Measurements from ENCODE around the gene TNNC2. TPM values are rescaled to one million over a fixed set of nuclear protein-coding genes. Genes with fewer than 3 reads are reported as not detected.
"Not testable (repeated sequence)": the region's sequence is repeated elsewhere in the genome, so short reads cannot be mapped to it uniquely, and the experiment has no call there.

The TNNC2 gene
- polyA plus RNA-seq, 4 donors: 0.32 to 1.4 (median 0.98) TPM

- DNase-seq (ENCODE audit: low read depth in 4 of 4, low spot score in 2 of 4): no peak
These were observed 2.9 kb downstream of the TNNC2 start for GRCh38 chr20:45823949-45824835.

DNA sequence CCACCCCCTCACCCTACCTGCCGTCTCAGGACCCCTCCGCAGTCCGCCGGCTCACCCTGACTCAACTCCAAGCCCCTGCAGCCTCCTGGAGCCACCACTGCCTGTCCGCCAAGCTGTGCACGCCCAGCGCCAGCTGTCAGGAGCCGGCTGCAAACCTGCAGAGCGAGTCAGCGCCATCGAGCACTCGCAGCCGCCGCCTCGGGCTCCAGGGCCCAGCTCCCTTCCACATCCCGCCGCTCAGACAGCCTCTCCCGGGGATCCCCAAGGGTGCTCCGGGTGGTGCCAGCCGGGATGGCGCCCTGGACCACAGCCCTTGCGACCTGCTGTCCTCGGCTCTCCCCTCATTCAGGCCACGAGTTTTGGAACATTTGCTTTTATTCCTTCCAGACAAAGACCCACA lies 4.3 kb downstream of the TNNC2 start:
- DNase-seq (ENCODE audit: low read depth in 4 of 4, low spot score in 2 of 4): no peak

DNA sequence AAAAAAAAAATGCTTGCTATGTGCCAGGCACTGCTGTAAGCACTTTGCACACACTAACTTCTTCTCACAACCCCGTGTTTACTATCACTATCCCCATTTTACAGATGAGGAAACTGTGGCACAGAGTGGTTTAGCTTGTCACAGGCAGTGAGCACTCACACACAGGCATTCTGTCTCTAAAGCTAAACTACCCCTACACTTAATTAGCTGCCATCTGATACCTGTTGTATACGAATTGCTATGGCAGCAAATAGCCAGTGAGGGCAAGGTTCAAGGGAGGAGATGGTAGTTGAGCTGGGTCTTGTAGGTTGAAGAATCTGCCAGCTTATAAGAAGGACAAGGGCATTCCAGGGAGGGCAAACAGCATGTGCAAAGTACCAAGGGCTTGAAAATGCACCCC lies 5.2 kb downstream of the TNNC2 start:
- DNase-seq (ENCODE audit: low read depth in 4 of 4, low spot score in 2 of 4): no peak

DNA sequence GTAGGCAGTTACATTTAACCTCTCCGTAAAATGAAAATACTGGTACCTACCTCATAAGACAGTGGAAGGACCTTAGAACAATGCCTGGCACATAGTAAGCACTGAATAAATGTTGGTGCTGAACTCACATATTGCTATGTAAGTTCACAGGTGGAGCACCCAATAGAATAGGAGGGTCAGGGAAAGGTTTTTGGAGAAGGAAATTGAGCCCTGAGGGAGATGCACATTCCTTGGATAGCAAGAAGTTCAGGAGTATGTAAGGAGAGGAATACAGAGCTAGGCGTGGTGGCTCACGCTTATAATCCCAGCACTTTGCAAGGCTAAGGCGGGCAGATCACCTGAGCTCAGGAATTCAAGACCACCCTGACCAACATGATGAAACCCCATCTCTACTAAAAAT lies 7.6 kb downstream of the TNNC2 start:
- DNase-seq (ENCODE audit: low read depth in 4 of 4, low spot score in 2 of 4): no peak

- no peak for DNase-seq (ENCODE audit: low read depth in 4 of 4, low spot score in 2 of 4)
These were observed 8.9 kb downstream of the TNNC2 start for GRCh38 chr20:45818239-45818638.

DNA sequence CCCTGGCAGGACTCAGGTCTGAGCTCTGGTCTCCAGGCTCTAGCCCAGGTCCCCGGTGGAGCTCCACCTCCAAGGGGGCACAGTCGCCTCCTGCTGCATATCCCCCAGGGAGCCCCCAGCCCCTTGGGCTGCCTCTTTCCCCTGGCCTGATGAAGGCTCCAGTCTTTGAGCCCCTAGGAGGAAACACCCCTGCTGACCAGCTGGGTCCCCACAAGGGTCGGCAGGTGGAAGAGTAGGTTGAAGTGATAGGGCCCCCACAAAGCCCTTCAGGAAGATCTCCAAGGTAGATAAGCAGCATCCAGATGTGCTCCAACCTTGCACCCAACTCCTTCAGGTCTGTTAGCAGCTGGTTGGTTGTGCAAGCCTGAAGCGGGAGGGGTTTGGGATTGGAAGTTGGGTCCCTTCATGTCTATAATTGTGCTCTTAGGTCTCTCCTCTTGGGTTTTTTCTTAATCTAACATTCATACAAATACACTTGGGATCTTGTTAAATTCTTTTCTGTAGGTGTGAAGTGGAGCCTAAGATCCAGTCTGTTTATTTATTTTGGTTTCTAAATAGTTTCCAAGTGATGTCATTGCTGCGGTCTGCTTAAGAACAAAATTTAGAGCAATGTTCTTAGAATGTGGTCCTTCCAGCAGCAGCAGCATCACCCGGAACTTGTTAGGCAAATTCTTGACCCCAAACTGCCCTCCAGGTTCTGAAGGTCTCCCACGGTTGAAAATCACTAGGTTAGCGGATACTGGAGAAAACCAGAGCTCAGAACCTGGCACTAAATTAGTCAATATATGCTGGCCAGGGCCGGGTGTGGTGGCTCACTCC lies 9.5 kb downstream of the TNNC2 start:
- no peak for DNase-seq (ENCODE audit: low read depth in 4 of 4, low spot score in 2 of 4)

- DNase-seq (ENCODE audit: low read depth in 4 of 4, low spot score in 2 of 4): no peak
These were observed 10.2 kb downstream of the TNNC2 start for GRCh38 chr20:45816951-45817350.

DNA sequence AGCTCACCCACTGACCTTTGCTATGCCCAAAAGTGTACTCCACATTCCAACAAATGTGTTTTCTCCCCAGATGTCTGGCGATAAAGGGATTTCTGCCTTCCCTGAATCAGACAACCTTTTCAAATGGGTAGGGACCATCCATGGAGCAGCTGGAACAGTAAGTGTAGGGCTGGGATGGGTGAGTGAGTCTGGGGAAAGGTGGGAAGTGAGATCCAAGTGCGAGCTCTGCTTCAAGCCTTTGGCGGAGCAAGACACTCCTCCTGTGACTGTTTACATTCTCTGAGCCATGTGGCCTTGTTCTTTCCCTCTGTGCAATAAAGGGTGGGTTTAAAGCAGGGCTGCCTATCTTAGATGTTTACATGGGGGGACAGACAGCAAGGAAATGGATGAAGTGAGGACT lies 12.8 kb downstream of the TNNC2 start:
- no peak for DNase-seq (ENCODE audit: low read depth in 4 of 4, low spot score in 2 of 4)

- DNase-seq (ENCODE audit: low read depth in 4 of 4, low spot score in 2 of 4): no peak
These were observed 13.6 kb downstream of the TNNC2 start for GRCh38 chr20:45813489-45813888.

DNA sequence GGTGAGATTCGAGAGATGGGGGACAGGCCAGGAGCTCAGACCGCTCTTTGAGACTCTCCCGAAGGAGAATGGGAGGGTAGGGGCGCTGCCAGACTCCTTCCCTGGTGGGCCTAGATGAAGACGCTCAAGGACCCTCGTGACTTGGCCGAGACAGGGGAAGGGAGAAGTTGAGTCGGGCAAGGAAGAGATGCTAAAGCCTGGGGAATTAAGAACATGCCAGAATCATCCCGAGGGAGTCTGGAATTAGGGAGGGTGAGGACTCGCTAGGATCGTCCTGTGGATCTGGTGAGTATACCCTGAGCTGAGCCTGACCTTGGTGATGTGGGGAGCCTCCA lies 14.1 kb downstream of the TNNC2 start:
- DNase-seq (ENCODE audit: low read depth in 4 of 4, low spot score in 2 of 4): no peak

DNA sequence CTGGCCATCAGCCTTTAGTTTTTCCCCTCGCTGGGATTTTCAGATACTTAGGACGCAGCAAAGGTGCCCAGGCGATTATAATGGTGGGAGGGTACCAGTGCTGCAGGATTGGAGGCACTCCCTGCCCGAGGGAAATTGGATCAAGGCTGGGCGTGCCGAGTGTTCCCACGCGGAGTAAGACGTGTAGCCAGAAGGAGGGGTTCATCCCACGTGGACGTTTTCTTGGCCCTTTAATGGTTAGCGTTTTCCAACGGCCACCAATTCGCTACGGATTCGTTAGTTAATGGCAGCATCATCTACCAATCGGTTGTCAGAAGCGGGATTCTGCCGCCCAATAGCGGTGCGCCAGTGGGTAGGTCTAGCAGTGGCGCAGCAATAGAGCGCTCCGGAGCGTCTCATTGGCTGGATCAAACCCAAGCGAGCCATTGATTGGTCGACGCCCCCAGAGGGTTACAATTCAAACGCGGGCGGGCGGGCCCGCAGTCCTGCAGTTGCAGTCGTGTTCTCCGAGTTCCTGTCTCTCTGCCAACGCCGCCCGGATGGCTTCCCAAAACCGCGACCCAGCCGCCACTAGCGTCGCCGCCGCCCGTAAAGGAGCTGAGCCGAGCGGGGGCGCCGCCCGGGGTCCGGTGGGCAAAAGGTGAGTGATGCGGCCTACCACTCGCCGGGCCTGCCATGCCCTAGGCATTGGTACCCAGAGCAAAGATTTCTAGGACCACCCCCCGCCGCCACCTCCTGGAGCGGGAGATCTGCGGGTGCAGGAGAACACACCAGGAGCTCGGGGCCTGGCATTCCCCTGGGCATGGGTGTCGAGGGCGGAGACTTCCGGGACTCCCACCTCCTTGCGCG lies 14.7 kb downstream of the TNNC2 start, which contains the start of gene UBE2C:
TSS of gene UBE2C (plus strand) at position 488 of the 849 bp plus-strand sequence. CDS start at position 540, 52 bp downstream.
- peak; percentile 95 to 99 (median 98) for DNase-seq (ENCODE audit: low read depth in 4 of 4, low spot score in 2 of 4)

DNA sequence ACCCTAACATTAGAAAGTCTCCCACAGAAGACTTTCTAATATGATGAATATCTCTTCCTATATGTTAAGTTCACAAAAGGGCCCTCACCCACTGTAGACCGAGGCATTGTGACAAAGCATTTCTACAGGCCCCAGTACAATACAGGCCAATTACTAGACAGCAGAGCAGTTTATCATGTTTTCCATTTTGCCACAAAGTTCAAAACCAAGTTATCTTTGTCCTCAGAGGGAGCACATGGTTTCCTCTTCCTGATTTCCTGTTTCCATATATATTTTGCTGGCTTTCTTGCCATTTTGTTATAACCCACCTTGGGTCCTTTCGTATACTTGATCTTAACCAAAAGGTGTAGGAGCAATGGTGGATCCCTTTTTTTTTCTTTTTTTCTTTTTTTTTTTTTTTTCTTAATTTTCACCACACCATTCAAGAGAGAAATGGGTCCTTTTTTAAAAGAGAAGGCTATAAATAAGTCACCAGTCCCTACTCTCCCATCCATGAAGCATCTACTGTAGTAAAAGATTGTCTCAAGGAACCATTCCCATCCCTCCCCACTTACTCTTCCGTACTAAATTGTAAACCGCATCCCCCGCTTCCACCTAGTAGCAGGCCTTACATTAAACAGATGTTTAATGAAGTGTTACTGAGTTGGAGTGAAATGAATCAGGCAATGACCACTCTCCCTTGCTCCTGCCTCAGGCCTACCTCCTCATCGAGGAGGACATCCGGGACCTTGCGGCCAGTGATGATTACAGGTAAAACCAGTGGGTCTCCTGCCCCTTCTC lies 16.7 kb downstream of the TNNC2 start:
- no peak for DNase-seq (ENCODE audit: low read depth in 4 of 4, low spot score in 2 of 4)

DNA sequence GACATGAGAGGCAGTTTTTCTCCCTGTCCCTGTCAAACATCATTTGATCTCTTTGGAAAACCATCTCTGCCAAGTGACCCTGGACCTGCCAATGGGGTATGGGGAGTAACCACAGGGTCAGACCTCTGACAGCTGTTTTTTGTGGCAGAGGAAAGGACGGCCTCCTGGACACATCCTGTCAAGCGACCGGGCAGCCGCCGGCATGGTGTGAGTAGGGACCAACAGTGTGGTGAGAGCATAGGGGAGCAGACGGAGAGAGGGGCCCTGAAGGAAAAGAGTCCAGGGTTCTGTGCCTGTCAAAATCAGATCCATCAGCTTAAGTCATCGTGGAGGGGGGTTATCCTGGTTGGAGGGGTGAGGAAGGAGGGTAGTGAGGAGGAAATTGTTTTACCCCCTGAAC lies 25.3 kb downstream of the TNNC2 start:
- DNase-seq (ENCODE audit: low read depth in 4 of 4, low spot score in 2 of 4): no peak

GRCh38 chr20:45798935-45799642 lies 28.0 kb downstream of the TNNC2 start:
- DNase-seq (ENCODE audit: low read depth in 4 of 4, low spot score in 2 of 4): no peak

- DNase-seq (ENCODE audit: low read depth in 4 of 4, low spot score in 2 of 4): not testable (repeated sequence)
These were observed 29.2 kb downstream of the TNNC2 start for GRCh38 chr20:45797955-45798354.

- not testable (repeated sequence) for DNase-seq (ENCODE audit: low read depth in 4 of 4, low spot score in 2 of 4)
These were observed 29.6 kb downstream of the TNNC2 start for GRCh38 chr20:45797510-45797909.

DNA sequence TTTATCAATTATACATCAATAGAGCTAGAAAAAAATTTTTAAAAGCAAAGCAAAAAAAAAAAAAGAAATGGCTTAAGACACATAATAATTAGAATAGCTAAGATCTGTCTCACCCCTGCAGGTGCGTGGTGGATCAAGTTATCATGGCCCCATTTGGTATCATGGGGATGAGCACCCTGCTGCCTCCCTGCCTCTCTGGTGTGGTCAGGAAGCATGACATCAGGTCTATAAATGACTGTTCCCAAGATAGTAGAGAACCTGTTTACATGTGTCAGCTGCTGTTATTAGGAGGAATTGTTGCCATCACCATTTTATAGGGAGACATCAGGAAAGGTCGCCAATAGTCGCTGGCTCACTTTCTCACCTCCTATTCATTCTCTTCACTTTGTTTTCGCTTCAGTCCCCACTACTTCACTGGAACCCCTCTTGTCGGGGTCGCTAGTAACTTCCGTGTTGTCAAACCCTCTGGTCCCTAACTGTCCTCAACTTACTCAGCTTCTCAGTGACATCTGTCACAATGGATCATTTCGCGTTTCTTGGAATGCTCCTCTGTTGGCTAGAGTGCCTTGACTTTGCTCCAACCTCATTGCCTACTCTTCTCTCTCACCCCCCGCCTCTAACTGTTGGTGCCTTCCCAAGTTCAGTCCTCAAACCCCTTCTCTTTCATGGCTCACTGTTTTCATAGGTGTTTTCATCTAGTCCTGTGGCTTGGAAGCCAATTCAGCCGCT lies 30.6 kb downstream of the TNNC2 start:
- DNase-seq (ENCODE audit: low read depth in 4 of 4, low spot score in 2 of 4): no peak

DNA sequence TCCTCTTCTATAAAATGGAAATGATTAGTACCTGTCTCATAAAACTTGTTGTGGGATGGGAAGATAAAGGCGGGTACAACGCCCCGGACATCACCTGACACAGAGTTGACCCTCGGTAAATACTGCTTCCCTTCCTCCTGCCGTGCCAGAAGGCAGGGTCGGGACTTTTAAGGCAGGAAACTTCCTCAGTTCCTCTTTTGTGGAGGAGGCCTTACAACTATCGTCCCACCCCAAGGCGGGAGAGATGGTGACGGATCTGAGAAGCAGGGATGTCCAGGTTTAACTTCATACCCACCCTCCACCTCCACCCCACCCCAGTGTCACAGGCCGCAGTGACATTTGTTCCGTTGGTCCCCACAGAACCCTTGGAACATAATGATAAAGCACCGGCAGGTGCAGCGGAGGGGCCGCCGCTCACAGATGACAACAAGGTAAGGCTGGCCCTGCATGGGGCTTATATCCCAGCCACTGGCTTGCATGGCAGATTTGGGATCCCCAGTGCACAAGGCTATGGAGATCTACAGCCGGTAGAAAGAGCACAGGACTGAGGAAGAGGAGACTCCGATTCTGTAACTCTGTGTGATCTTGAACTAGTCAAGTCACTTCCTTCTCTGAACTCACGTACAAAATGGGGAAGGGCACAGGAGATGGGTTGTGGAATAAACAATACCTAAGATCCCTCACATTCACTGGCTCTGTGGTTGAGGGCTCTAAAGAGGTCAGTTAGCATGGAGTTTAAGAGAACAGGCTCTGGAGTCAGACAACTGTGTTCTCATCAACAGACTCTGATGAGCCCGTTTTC lies 34.6 kb downstream of the TNNC2 start:
- no peak for DNase-seq (ENCODE audit: low read depth in 4 of 4, low spot score in 2 of 4)

Data from left renal cortex interstitium (tissue), 4 donors.